Suppressor macrophage treated with lipopolysaccharide for 4 hours (primary cell): ENCODE data around the gene BLOC1S5.
"Not testable (repeated sequence)": the region's sequence is repeated elsewhere in the genome, so short reads cannot be mapped to it uniquely, and the experiment has no call there.

ENCODE experiments used
- DNase-seq: peaks from one replicate; pipeline ENCODE4 v3.0.0-alpha.2; 2020

BLOC1S5 gene

DNA sequence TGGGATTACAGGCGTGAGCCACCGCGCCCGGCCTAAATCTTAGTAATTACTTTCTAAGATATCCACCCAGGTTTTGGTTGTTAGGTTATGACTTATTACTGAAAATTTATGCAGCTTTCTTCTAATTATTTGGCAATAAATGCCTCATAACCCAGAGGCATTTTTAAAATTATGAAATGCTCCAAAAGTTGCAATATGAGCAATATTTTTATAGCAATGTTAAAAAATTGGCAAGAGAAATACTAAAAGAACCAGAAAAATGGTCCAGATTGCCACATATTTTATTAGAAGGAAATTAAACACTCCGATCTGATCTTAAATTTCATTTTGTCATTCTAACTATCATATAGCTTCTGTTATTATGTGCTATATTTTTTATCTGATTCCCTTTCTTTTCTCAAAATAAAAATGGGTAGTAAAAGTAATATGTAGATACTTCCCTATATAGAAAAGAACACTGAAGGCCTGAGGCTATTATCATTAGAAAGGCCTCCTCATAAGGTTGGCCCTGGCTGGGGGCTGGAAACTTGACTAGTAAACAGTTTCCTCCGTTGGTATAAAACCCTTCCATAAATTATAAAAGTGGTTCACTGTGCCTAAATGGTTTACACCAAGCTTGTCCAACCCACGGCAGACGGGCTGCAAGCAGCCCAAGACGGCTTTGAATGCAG lies 22.1 kb downstream of the BLOC1S5 start:
- peak; percentile 14 for DNase-seq

DNA sequence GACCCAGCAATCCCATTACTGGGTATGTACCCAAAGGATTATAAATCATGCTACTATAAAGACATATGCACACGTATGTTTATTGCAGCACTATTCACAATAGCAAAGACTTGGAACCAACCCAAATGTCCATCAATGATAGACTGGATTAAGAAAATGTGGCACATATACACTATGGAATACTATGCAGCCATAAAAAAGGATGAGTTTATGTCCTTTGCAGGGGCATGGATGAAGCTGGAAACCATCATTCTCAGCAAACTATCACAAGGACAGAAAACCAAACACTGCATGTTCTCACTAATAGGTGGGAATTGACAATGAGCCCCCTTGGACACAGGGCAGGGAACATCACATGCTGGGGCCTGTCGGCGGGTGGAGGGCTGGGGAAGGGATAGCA lies 30.1 kb downstream of the BLOC1S5 start:
- not testable (repeated sequence) for DNase-seq

DNA sequence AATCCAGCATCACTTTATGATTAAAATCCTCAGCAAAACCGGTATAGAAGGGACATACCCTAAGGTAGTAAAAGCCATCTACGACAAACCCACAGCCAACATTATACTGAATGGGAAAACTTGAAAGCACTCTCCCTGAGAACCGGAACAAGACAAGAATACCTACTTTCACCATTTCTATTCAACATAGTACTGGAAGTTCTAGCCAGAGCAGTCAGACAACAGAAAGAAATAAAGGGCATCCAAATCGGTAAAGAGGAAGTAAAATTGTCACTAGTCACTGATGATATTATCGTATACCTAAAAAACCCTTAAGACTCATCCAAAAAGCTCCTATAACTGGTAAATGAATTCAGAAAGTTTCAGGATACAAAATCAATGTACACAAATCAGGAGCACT lies 33.3 kb downstream of the BLOC1S5 start:
- no peak for DNase-seq

DNA sequence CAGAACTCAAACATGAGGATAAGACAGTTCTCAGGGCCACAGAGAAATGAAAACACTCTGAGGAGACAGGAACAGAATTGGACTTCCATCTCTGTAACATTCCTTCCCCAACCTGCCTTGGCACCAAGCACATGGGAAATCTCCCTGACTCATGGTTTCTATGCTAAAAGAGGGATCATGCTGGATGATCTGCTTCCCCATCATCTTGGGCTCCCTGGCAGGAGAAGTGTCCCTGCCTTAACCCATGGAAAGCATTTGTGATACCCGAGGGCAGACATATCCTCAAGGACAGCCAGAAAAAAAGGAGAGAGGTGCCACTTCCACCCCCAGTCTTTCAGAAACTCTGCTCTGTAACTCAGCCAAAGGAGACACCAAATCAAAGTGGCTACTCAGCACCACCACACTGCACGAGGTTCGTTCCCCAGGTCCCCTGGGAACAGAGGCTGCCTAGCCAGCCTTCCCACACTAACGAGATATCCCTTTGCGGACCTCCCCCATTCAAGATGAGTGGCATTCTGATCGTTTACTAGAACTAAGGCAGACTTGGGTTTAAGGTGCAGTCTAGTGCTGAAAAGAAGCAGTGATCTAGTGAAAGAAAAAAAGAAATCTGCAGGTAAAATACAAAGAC lies 34.8 kb downstream of the BLOC1S5 start:
- DNase-seq: no peak

DNA sequence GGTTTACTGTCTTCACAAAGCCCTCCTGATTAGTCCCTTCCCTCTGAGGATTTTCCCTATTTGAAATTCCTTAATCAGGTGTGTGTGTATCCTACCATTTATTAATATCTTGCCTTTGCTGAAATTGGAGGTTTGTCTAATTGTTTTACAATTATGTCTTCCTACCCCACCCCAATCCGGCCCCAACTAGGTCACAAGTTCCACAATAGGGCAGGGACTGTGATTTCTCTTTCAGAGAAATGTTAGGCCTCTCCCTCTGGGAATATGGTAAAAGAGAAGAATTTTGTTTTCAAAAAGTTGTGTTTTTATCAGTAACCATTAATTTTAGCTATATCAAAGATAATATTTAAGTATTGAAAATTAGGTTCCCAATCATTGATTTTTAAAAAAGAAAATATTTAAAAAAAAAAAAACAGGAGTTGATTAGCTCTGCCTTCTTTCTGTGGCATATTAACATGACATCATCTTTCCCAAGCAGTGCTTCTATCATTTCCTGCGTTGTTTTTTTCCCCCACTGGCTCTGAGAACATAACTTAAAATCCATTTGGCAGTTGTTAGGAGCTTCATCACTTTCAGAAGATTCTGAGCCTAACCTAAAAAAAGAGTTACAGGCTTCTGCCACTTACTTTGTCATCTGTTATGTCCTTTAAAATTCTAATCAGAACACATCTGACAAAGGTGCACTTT lies 36.1 kb downstream of the BLOC1S5 start:
- no peak for DNase-seq

DNA sequence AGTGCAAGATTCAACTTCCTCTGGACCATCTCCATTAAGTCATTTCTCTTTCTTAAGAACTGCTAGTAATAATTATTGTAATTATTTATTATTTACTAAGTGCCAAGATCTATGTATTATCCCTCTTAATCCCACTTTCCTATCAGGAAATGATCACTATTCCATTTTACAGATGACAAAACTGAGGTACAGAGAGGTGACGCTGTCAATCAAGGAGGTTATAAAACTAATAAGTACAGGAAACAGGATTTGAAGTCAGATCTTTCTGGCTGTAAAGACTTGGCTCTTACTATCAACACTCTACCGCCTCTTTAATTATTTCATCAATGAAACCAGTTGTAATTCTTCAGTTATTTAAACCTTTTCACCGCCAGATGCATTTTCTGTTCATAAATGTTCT lies 37.4 kb downstream of the BLOC1S5 start:
- DNase-seq: no peak

DNA sequence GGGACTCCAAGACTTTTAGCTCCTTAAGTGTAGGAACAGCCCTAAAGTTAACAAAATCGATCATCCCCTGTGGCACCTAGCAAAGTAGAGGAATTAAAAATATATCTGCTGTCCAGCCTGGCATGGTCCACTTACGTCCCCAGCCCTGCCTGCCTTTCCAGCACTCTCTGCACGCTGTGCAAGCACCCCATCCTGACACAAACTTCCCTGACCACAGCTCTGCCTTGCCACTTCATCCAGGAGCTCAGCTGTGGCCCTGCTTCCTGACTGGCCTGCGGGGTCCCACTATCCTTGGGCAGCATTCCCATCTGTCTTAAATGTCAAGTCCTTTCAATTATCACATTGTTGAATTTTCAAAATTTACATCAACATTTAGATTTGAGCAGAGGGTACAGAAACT lies 39.0 kb downstream of the BLOC1S5 start:
- DNase-seq: no peak

DNA sequence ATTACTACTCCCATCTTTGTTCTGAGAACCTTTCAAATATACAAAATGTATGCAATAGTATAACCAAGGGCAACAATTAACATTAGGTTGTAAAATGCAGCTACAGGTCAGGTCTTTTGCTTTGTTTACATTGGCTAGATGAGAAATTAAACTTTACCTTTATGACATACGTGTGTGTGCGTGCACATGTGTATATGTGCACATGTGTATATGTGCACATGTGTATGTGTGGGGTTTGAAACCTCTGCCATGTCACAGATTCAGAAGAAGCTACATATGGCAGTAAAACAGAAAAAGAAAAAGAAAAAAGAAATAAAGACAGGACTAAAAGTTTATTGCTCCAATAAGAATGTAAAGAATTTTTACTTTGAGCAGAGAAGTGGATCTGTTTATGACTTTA lies 40.6 kb downstream of the BLOC1S5 start:
- no peak for DNase-seq

DNA sequence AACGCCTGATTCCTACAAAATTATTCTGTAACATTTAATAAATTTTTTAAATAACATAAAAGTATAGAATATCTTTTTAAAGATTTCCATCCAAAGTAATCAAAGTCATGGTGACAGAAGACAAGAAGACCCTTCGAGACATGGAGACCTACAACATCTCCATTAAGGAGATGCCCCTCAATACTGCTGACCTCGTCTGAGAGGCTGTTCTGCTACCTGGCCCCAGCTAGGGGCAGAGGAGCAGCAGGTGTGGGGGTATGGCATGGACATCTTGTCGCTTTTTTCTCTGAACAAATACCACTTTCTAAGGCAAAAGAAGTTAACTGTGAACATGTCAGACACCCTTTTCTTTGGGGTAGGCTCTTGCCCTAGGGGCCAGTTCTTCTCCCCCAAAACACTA lies 44.1 kb downstream of the BLOC1S5 start:
- no peak for DNase-seq

DNA sequence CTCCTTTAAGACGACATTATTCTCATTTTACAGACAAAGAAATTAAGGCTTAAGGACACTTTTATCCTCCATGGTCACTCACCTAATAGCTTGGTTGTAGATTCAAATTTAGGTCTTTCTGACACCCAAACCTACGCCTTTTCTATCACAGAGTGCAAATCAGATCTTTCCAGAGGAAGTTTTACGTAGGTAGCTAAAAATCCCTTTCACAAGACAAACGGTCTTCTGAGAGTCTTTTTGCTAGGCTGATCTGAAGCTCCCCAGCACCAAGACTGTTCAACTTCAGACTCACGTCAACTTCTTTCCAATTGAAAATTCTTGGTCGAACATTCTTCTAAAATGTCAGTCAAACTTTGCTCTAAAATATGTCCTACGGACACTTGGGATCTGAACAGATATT lies 46.5 kb downstream of the BLOC1S5 start:
- no peak for DNase-seq

DNA sequence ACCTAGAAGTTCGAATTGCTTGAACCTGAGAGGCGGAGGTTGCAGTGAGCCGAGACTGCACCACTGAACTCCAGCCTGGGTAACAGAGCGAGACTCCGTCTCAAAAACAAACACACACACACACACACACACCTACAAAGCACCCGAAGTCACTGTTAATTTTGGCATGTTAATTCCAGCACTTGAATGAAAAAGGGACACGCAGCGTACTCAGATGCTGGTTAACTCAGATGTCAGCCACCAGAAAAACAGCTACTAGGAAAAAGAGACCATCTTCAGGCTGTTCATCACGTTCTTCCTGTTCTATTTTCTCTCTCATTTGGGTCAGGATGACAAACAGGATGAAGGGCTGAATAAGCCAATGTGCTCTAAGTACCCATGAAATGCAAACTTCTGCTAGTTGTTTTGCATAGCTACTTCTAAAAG lies 46.9 kb downstream of the BLOC1S5 start:
- no peak for DNase-seq

DNA sequence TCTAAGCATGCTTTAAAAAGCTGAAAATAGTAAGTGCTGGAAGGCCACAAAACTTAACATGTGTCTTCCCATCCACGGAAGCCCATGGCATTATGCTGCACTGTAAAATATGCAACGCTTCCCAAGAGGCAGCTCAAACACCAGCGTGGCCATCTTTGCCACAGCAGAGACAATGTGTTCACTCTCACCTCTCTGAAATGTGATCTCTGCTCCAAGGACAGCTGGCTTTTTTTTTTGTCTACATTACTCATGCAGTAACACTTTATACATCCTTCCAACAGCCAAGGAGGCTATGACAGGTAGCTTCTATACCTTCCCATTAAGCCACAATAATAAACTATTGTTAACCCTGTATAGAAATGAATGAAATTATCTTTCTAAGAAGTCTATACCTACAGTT lies 49.2 kb downstream of the BLOC1S5 start:
- no peak for DNase-seq

DNA sequence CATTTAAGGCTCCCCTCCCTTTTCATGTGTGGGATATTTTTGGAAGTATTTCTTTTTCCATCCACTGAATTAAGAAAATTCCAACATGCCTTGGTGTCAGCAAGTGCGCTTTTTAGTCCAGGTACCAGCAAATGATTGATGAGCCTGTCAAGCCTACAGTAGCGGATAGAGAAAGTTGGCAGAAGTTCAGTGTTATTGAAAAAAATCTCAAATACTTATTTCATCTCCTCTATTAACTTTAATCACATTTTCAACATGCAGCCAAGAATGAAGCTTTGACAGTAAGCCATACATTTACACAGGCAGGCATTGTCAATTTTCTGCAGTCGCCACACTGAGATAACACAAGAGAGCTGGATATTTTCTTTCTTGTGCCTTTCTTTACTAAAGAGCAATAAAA lies 50.4 kb downstream of the BLOC1S5 start:
- no peak for DNase-seq

DNA sequence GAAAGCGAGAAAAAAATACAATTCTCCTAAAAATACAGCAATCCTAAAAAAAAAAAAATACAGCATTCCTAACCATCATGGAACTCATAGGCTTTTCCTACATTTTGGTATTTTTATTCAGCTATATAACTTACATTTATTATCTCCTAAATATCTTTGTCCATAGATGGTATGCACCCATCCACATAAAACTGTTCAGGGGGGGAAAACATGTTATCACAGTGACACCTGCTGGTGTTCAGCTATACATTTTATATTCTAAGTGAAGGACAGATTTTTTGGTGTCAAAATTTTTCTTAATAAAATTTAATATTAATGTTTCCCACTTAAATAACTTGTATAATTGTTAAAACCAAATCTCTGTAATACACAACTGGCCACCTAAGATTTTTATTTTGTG lies 58.0 kb downstream of the BLOC1S5 start:
- DNase-seq: peak; percentile 47

DNA sequence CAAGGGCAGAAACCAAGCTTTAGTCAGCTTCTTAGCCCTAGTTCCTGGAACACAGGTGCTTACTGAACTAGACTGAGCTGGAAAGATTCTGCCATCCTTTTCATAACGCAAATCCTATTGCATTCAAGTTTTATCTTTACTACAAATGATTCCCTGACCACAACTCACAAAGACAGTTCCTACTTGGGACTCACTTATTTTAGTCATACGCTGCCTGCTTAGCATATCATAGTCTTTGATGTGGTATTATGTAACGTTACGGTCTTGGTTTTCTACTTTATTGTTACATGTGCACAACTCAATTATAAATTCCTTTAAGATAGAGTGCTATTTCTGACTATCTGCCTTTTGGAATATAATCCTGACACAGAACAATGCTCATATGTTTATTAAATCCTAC lies 59.1 kb downstream of the BLOC1S5 start:
- no peak for DNase-seq

DNA sequence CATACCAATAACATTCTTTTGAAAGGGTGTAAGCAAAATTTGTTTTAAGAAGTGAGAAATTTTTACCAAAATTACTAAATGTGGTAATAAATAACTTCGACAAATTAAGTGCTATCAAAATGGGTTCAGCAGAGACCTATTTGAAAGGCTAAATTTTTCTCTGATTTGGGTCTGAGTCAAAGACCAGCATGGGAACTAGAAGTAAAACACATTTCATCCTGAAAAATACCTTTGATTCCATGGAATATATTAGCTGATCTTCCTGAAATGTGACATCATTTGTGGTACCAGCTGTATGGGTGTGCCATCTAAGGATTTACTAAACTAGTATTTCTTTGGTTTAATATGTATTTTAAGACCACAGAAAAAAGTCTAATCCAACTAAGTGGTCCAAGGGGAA lies 63.6 kb downstream of the BLOC1S5 start:
- no peak for DNase-seq

DNA sequence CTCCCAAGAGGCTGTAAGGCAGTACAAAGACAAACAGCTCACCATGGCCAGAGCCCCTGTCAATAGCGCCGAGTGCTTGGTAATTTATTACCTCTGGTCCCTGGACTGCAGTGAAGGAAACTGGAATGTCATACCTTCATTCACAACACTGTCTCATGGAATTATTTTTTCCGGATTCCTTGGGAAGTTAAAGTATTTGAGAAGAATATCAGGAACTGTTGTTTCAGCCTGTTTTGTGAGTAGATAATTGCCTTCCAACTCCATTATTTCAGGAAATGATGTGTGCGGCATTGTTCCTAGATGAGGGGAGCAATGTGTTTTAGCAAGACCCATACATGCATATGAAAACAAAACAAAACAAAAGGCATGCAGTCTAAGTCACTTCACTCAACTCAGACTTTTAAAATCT lies 64.0 kb downstream of the BLOC1S5 start:
- DNase-seq: no peak

DNA sequence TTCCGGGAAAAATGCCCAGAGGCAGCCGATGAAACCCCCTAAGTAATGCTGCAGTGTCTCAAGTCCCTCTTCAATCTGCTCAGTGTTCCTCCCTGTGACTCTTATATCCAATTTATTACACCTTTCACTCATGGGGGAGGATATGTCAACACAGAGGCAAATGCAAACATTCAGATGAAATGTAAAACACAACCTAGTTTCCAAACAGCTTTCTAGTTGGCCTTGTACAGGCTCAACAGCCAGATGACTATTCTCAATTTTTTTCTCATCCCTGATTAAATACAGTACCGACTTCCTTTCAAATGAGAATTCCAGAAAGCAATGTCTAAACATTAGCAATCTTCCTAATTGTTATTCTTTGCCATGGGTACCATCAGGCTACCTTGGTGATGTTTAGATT lies 65.0 kb downstream of the BLOC1S5 start:
- no peak for DNase-seq

DNA sequence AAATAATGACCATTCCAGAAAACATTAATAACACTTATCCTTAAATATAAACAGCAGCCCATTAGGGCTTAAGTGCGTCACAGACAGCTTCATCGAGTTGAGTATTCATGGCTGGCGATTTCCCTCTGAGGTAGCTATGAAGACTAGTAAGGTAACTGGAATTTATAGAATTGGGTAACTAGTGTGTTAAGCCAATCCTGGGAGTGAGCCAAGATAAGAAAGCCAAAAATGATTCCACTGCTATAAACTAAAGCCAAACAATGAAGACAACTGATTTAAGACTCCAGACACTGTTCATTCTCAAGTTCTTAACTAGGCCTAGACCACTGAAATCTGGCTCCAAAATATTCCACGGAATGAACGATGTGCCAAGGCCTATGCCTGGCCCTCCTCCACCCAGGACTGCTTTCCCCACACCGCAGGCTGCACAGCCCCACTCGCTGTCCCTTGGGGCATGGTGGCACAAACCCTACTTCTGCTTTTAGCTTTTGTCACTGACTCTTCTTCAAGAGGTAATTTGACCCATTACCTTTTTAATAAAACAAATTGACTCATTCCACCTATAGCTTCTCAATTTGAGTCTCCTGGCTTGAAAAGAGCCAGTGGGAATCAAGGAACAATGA lies 66.0 kb downstream of the BLOC1S5 start:
- DNase-seq: no peak

DNA sequence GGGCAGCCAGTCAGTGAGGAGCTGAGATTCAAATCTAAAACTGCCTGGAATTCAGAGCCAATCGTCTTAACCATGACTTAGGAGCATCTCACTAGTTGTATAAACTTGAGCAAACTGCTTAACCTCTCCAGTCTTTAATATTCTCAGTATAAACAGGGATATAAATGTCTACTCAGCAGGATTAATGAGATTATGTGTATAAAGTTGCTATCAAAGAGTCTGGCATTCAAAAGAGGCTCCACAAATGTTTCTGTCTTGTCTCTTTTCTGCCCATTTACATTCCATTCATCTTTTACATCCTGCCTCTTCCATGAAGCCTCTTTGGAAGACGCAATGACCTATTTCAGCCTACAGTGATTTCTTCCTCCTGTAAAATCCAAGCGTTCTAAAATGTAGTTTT lies 66.9 kb downstream of the BLOC1S5 start:
- DNase-seq: no peak

DNA sequence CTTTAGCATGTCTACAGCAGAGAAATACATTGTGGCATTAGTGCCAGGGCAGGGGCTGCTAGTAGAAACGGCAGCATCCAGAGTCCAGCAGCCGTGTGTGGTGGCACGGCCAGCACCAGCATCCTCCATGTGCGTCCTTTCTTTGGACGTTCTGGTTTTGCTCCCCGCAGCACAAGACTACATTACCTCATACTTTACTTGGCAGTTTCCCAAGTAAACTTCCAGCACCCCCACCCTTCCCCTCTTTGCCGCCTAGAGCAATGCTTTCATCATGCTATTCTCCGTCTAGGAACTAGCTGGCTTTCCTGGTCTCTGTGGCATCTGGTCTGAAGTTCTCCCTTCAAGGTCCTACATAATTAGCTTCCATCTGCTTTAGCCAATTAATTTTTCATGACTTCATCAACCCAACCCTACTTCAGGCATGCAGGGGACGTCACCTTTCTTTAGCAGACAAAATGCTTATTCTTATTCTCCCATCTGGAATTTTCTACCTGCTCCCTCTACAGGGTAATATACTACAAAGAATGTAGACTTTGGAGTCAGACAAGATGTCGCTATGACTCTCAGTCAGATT lies 67.6 kb downstream of the BLOC1S5 start:
- peak; percentile 19 for DNase-seq

DNA sequence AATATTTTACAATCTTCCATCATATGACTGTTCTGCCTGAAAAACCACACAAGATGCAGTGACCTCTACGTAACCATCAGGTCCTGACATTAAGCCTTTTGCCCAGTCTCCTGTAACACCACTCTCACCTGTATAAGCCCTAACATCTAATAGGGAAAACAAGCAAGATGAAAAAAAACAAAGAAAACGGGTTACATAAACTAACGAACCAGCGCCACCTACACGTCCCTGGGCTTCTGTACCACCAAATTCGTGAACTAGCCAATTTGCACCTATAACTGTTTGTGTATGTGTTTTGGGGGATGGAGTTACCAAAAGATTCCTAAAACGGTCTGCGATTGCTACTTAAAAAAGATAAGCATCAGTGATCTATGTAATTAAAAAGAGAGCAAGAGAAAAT lies 70.2 kb downstream of the BLOC1S5 start:
- DNase-seq: no peak

DNA sequence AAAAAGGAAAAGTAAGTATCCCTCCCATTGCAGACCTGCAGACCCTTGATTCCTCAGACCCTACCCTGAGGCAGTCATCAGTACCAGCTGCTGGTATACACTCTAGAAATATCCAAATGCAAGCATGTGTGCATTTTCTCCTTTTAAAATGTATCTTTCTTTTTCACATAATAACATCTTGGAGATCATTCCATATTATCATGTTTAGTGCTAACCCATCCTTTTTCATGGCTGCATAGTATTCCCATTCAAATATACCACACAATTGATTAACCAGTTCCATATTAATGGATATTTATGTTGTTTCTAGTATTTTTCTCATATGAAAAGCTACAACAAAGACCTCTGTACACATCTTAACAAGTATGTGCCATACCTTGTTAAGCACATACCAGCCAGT lies 70.8 kb downstream of the BLOC1S5 start:
- no peak for DNase-seq
